Pancreas (tissue), 10 donors: ENCODE measurements around the gene HOXC13. TPM values are rescaled to one million over a fixed set of nuclear protein-coding genes. Genes with fewer than 3 reads are reported as not detected.

Experiments used
- ATAC-seq, 4 donors: fragments of 200-7000 bp; cut with Tn5 transposase; one replicate each; pipeline versions ENCODE4 v1.8.0 to v1.9.1; 2020; ENCODE audit warnings: mild to moderate bottlenecking in 4 of 4, moderate library complexity in 4 of 4
- DNase-seq, 6 donors: peaks; one replicate each; pipeline ENCODE4 v3.0.0-alpha.2; 2020
- FAIRE-seq: peaks from 2 replicates; lab custom pipeline; 2012; peaks lifted over from hg19 to GRCh38; lab: Jason Lieb, UNC
- H3K27ac ChIP-seq, 4 donors: fragments of 200-600 bp; sonication (generic); 1 replicate in 3 of 4; 2 replicates in 1 of 4; pipeline versions ENCODE4 v1.5.0 to v1.8.0; 2020
- H3K27me3 ChIP-seq, 4 donors: fragments of 200-600 bp; one replicate each; pipeline ENCODE4 v1.8.0; 2021
- H3K36me3 ChIP-seq, 3 donors: fragments of 200-600 bp; sonication (generic) in 1 of 3; one replicate each; pipeline versions ENCODE4 v1.5.0 to v1.8.0; 2020 to 2021
- H3K4me1 ChIP-seq, 3 donors: fragments of 200-600 bp; one replicate each; pipeline ENCODE4 v1.8.0; 2021
- H3K4me3 ChIP-seq, 4 donors: fragments of 200-600 bp; sonication (generic) in 2 of 4; one replicate each; pipeline versions ENCODE4 v1.5.0 to v1.8.0; 2020 to 2021
- H3K9me3 ChIP-seq, 4 donors: fragments of 200-600 bp; one replicate each; pipeline ENCODE4 v1.8.0; 2021
- CTCF ChIP-seq, 4 donors: fragments of 200-600 bp; sonication (generic) in 3 of 4; IDR thresholded peaks; one replicate each; pipeline versions ENCODE4 v1.5.0 to v1.8.0; 2021; ENCODE audit warnings: antibody characterized with exemption in 4 of 4
- WGBS, 2 donors: extraction: QIAGEN DNeasy Blood & Tissue Kit; methylation state at CpG; one replicate each; pipeline ENCODE4 v1.1.7; 2013; 5-methylcytosine and 5-hydroxymethylcytosine counted together
- intact Hi-C, 3 donors: fragments of 100-400 bp; cut with DNase I; formaldehyde crosslinking; loops; one replicate each; pipeline versions ENCODE4 v1.11.1 to v1.14.2; 2022
- polyA plus RNA-seq, 2 donors: library from polyadenylated mRNA; stranded (reverse); fragments of 200-250 nt; gene quantifications; one replicate each; pipeline ENCODE4 v1.2.3, GENCODE V29; 2013
- total RNA-seq, 6 donors: library from RNA; stranded (reverse); fragmentation: NEBNext Ultra II Directional in 4 of 6; extraction: Animal tissue kit (Norgen Biotek cat#: 25700) in 4 of 6; gene quantifications; one replicate each; pipeline versions ENCODE4 v1.2.1 to v1.2.4, GENCODE V29; 2021 to 2023
- donor health status: healthy with polysubstance abuse.
- donor health status: DM: no; HTN: no; CAD: no; lungs with moderate emphysema.
- donor health status: DM: no; HTN: no; CAD: no.
- donor health status: control.
- donor health status: control.
- donor health status: Bipolar disorder and iron deficiency.
- donor health status: DM: yes; HTN: yes; CAD: no.
- donor health status: DM: no; HTN: no; CAD: no.
- donor health status: DM: no; HTN: no; CAD: no.
- donor health status: DM: yes; HTN: yes; CAD: no.

Gene HOXC13
- total and polyA plus RNA-seq, 8 donors, result 0.06 TPM; not detected in 7

GRCh38 chr12:53990311-53991076 lies 51.9 kb downstream of the HOXC13 start:
- FAIRE-seq (no peak), DNase-seq (no peak), ATAC-seq (no peak)
- H3K27ac ChIP-seq, result no peak overlapping the region
- no peak overlapping the region for H3K4me3 ChIP-seq
- no peak for TF ChIP-seq CTCF (IDR thresholded peaks at IDR 0.05)
- 5 to 6% methylated on average over 27 of the region's 27 CpGs for WGBS, 2 donors
- intact Hi-C loops, result no loop called here
- peaks cover 3 to 89% (median 14%) of the 10 kb centered on the region in 4 donors for H3K27me3 ChIP-seq
- H3K36me3 ChIP-seq, result no peaks in the 10 kb centered on the region
- H3K4me1 ChIP-seq, result peaks cover 0 to 24% (median 21%) of the 10 kb centered on the region in 3 donors
- H3K9me3 ChIP-seq, result no peaks in the 10 kb centered on the region

GRCh38 chr12:53991077-53991460 lies 52.4 kb downstream of the HOXC13 start:
- H3K4me3 ChIP-seq, result no peak overlapping the region
- intact Hi-C loops, result no loop called here

GRCh38 chr12:53992377-53992889 lies 53.8 kb downstream of the HOXC13 start:
- intact Hi-C loops, result no loop called here
- no peak for ATAC-seq
- no peaks in the 10 kb centered on the region for H3K9me3 ChIP-seq
- FAIRE-seq, result no peak
- no peaks in the 10 kb centered on the region for H3K36me3 ChIP-seq
- no peak overlapping the region for H3K27ac ChIP-seq
- H3K4me3 ChIP-seq, result no peak overlapping the region
- 41 to 44% methylated on average over 7 of the region's 7 CpGs for WGBS, 2 donors
- TF ChIP-seq CTCF (IDR thresholded peaks at IDR 0.05), result no peak
- H3K4me1 ChIP-seq, result peaks cover 0 to 16% (median 16%) of the 10 kb centered on the region in 3 donors
- no peak for DNase-seq
- peaks cover 4 to 90% (median 14%) of the 10 kb centered on the region in 4 donors for H3K27me3 ChIP-seq

More at GRCh38 chr12:53991077-53991460, 52.4 kb downstream of the HOXC13 start:
- Histone ChIP-seq H3K36me3 (no peaks in the 10 kb centered on the region), H3K9me3 (no peaks in the 10 kb centered on the region), H3K27me3 (peaks cover 3 to 89% (median 12%) of the 10 kb centered on the region in 4 donors), H3K27ac (no peak overlapping the region), H3K4me1 (peaks cover 0 to 21% (median 18%) of the 10 kb centered on the region in 3 donors)
- WGBS, 2 donors, result 4 to 6% methylated on average over 8 of the region's 8 CpGs
- FAIRE-seq, result no peak
- no peak for TF ChIP-seq CTCF (IDR thresholded peaks at IDR 0.05)
- no peak for DNase-seq
- no peak for ATAC-seq

- peaks cover 0 to 16% (median 16%) of the 10 kb centered on the region in 3 donors for H3K4me1 ChIP-seq
- WGBS, 2 donors, result 41 to 42% methylated on average over 18 of the region's 18 CpGs
- no peaks in the 10 kb centered on the region for H3K36me3 ChIP-seq
- H3K27me3 ChIP-seq, result peaks cover 4 to 91% (median 14%) of the 10 kb centered on the region in 4 donors
- FAIRE-seq (no peak), ATAC-seq (no peak), DNase-seq (no peak)
- H3K27ac ChIP-seq, result no peak overlapping the region
- TF ChIP-seq CTCF (IDR thresholded peaks at IDR 0.05), result no peak
- no peaks in the 10 kb centered on the region for H3K9me3 ChIP-seq
- intact Hi-C loops, result no loop called here
- H3K4me3 ChIP-seq, result no peak overlapping the region
Observed at GRCh38 chr12:53993162-53994008, 54.8 kb downstream of the HOXC13 start.
